Measurements from ENCODE around the gene PRKAA2.

DNA sequence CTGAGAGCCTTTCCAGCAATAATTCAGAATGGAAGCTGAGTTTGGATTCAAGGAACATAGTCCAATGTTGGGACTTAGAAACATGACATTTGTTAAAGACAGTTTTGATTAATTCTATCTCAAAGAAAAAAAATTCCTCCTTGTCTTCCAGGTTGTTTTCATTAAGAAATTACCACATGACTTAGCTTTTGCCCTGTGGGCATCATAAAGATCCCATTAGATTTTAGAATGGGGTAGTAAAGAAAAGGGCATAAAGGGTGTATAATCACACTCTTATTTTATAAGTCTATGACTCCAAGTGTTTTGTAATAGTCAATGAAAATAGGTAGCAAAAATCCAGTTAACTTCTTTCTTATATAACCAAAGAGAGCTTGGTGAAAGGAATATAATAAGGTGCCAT is 14.3 kb upstream of the PRKAA2 start:
- TF ChIP-seq, protein P1, sequence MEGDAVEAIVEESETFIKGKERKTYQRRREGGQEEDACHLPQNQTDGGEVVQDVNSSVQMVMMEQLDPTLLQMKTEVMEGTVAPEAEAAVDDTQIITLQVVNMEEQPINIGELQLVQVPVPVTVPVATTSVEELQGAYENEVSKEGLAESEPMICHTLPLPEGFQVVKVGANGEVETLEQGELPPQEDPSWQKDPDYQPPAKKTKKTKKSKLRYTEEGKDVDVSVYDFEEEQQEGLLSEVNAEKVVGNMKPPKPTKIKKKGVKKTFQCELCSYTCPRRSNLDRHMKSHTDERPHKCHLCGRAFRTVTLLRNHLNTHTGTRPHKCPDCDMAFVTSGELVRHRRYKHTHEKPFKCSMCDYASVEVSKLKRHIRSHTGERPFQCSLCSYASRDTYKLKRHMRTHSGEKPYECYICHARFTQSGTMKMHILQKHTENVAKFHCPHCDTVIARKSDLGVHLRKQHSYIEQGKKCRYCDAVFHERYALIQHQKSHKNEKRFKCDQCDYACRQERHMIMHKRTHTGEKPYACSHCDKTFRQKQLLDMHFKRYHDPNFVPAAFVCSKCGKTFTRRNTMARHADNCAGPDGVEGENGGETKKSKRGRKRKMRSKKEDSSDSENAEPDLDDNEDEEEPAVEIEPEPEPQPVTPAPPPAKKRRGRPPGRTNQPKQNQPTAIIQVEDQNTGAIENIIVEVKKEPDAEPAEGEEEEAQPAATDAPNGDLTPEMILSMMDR (IDR thresholded peaks at IDR 0.05; ENCODE audit: insufficient read depth, low read length, poor library complexity, severe bottlenecking) = no peak
- no peak for TF ChIP-seq EZH2phosphoT487 (conservative IDR thresholded peaks at IDR 0.05; ENCODE audit: low read length)

All from SU-DHL-6 (cell line).